H1 (cell line): Measurements from ENCODE around the gene CD7. TPM values are rescaled to one million over a fixed set of nuclear protein-coding genes. Genes with fewer than 3 reads are reported as not detected.

ENCODE experiments used
- ASH2L ChIP-seq: fragments of 200-600, 300-600 bp; sonication (generic); IDR thresholded peaks from one replicate; pipeline ENCODE4 v1.7.1; 2017; ENCODE audit warnings: low read length
- ATF2 ChIP-seq: IDR thresholded peaks from 2 replicates; pipeline ENCODE4 v1.6.1; 2012; ENCODE audit warnings: low read length, inconsistent platforms
- CBX5 ChIP-seq: fragments of 300-800, 300-1000 bp; sonication (generic); IDR thresholded peaks from 2 replicates; pipeline ENCODE4 v1.7.1; 2016; ENCODE audit warnings: antibody characterized with exemption, low read length, low read depth
- CHD7 ChIP-seq: fragments of 300-600 bp; sonication (generic); IDR thresholded peaks from 2 replicates; pipeline ENCODE4 v1.7.1; 2012; ENCODE audit warnings: low read length, moderate library complexity, mild to moderate bottlenecking, inconsistent platforms; ENCODE audit not compliant: insufficient replicate concordance
- EP300 ChIP-seq, 2 experiments: IDR thresholded peaks; 1 replicate in 1 of 2; 2 replicates in 1 of 2; pipeline ENCODE4 v1.6.1; 2011 to 2012; ENCODE audit warnings: low read depth in 2 of 2, low read length in 2 of 2, mild to moderate bottlenecking in 2 of 2, borderline replicate concordance in 1 of 2, inconsistent platforms in 1 of 2, moderate library complexity in 1 of 2
- RFX5 ChIP-seq: IDR thresholded peaks from 2 replicates; pipeline ENCODE4 v1.6.1; 2011; ENCODE audit warnings: low read depth, low read length, improper control_type of control experiment, borderline replicate concordance
- SAP30 ChIP-seq: fragments of 300-600 bp; sonication (generic); IDR thresholded peaks from 2 replicates; pipeline ENCODE4 v1.7.1; 2012; ENCODE audit warnings: low read length, moderate library complexity, mild to moderate bottlenecking, inconsistent platforms; ENCODE audit not compliant: insufficient read depth, insufficient replicate concordance
- polyA plus RNA-seq, 7 experiments: library from polyadenylated mRNA; depleted of rRNA in 3 of 7; stranded (reverse) in 5 of 7; unstranded in 2 of 7; fragments of >200 nt in 5 of 7; fragments of 200-250 nt in 2 of 7; gene quantifications; 1 replicate in 5 of 7; 2 replicates in 1 of 7; 4 replicates in 1 of 7; pipeline versions ENCODE4 v1.2.1 to v1.2.3, GENCODE V29; 2011 to 2013; ENCODE audit warnings: missing spikeins in 2 of 7, mixed read lengths in 2 of 7
- total RNA-seq: library from RNA; stranded (reverse); fragmentation: NEBNext Ultra II Directional; extraction: Animal tissue kit (Norgen Biotek cat#: 25700); gene quantifications from 2 replicates; pipeline ENCODE4 v1.2.1, GENCODE V29; 2021

The CD7 gene
- total and polyA plus RNA-seq, 2 of the 8 experiments (the other 6 are each of a cell fraction or from before 2014, with no cell fraction given) = 0.83 to 0.86 TPM

GRCh38 chr17:82323514-82324234 is 6.3 kb upstream of the CD7 start (continued):
- TF ChIP-seq ASH2L (no peak), RFX5 (no peak), ATF2 (no peak), CHD7 (no peak), EP300 (IDR thresholded peaks at IDR 0.05; ENCODE audit: borderline replicate concordance in 1 of 2, low read depth in 2 of 2, low read length in 2 of 2) (no peak), CBX5 (no peak), SAP30 (no peak)
